ENCODE results near the gene TEAD3.

TEAD3 gene

GRCh38 chr6:35429463-35429862, 67.4 kb downstream of the TEAD3 start:
- DNase-seq (ENCODE audit: low spot score in 2 of 2) (no peak), ATAC-seq (ENCODE audit: low read depth) (no peak)
- H3K27ac Mint-ChIP-seq: no peak overlapping the region
- peaks cover 21% of the 10 kb centered on the region for H3K36me3 Mint-ChIP-seq
- H3K9me3 Mint-ChIP-seq: peaks cover 5% of the 10 kb centered on the region
- no peaks in the 10 kb centered on the region for H3K27me3 Mint-ChIP-seq
- no peak overlapping the region for H3K4me3 Mint-ChIP-seq
- peaks cover 7% of the 10 kb centered on the region for H3K4me1 Mint-ChIP-seq

GRCh38 chr6:35428421-35429149, 68.3 kb downstream of the TEAD3 start:
- H3K36me3 Mint-ChIP-seq: peaks cover 22% of the 10 kb centered on the region
- peaks cover 7% of the 10 kb centered on the region for H3K4me1 Mint-ChIP-seq
- peaks cover 5% of the 10 kb centered on the region for H3K9me3 Mint-ChIP-seq
- H3K4me3 Mint-ChIP-seq: no peak overlapping the region
- H3K27ac Mint-ChIP-seq: no peak overlapping the region
- ATAC-seq (ENCODE audit: low read depth): no peak
- no peaks in the 10 kb centered on the region for H3K27me3 Mint-ChIP-seq
- no peak for DNase-seq (ENCODE audit: low spot score in 2 of 2)

- DNase-seq (ENCODE audit: low spot score in 2 of 2) (no peak), ATAC-seq (ENCODE audit: low read depth) (no peak)
- H3K36me3 Mint-ChIP-seq: peaks cover 22% of the 10 kb centered on the region
- no peak overlapping the region for H3K27ac Mint-ChIP-seq
- peaks cover 5% of the 10 kb centered on the region for H3K9me3 Mint-ChIP-seq
- peaks cover 7% of the 10 kb centered on the region for H3K4me1 Mint-ChIP-seq
- no peaks in the 10 kb centered on the region for H3K27me3 Mint-ChIP-seq
- no peak overlapping the region for H3K4me3 Mint-ChIP-seq
Observed at GRCh38 chr6:35427851-35428321, 69.0 kb downstream of the TEAD3 start.

GRCh38 chr6:35427435-35427834, 69.4 kb downstream of the TEAD3 start:
- Mint-ChIP-seq H3K27me3 (no peaks in the 10 kb centered on the region), H3K9me3 (peaks cover 5% of the 10 kb centered on the region), H3K4me1 (peaks cover 7% of the 10 kb centered on the region), H3K27ac (no peak overlapping the region), H3K4me3 (no peak overlapping the region), H3K36me3 (peaks cover 24% of the 10 kb centered on the region)
- DNase-seq (ENCODE audit: low spot score in 2 of 2) (no peak), ATAC-seq (ENCODE audit: low read depth) (no peak)

GRCh38 chr6:35426074-35426473, 70.8 kb downstream of the TEAD3 start:
- H3K4me3 Mint-ChIP-seq: no peak overlapping the region
- peak overlapping the region; percentile 60 for H3K27ac Mint-ChIP-seq
- H3K4me1 Mint-ChIP-seq: peaks cover 7% of the 10 kb centered on the region
- no peaks in the 10 kb centered on the region for H3K27me3 Mint-ChIP-seq
- H3K9me3 Mint-ChIP-seq: peaks cover 5% of the 10 kb centered on the region
- DNase-seq (ENCODE audit: low spot score in 2 of 2) (no peak), ATAC-seq (ENCODE audit: low read depth) (no peak)
- H3K36me3 Mint-ChIP-seq: peaks cover 28% of the 10 kb centered on the region

- no peak overlapping the region for H3K4me3 Mint-ChIP-seq
- peaks cover 7% of the 10 kb centered on the region for H3K4me1 Mint-ChIP-seq
- no peak overlapping the region for H3K27ac Mint-ChIP-seq
- H3K36me3 Mint-ChIP-seq: peaks cover 30% of the 10 kb centered on the region
- no peaks in the 10 kb centered on the region for H3K27me3 Mint-ChIP-seq
- no peak for DNase-seq (ENCODE audit: low spot score in 2 of 2)
- H3K9me3 Mint-ChIP-seq: peaks cover 4% of the 10 kb centered on the region
- ATAC-seq (ENCODE audit: low read depth): no peak
Observed at GRCh38 chr6:35425284-35425683, 71.6 kb downstream of the TEAD3 start.

Measured in memory B cell (primary cell).